SKM-1 (cell line): ENCODE data around the gene LAMB3.
A peak's percentile ranks its signal among the peaks of the same experiment; 100 is the strongest.

Experiments used
- DNase-seq: peaks from one replicate; lab custom pipeline; 2025; ENCODE audit not compliant: unreplicated experiment; lab: John Stamatoyannopoulos, UW

Gene LAMB3

DNA sequence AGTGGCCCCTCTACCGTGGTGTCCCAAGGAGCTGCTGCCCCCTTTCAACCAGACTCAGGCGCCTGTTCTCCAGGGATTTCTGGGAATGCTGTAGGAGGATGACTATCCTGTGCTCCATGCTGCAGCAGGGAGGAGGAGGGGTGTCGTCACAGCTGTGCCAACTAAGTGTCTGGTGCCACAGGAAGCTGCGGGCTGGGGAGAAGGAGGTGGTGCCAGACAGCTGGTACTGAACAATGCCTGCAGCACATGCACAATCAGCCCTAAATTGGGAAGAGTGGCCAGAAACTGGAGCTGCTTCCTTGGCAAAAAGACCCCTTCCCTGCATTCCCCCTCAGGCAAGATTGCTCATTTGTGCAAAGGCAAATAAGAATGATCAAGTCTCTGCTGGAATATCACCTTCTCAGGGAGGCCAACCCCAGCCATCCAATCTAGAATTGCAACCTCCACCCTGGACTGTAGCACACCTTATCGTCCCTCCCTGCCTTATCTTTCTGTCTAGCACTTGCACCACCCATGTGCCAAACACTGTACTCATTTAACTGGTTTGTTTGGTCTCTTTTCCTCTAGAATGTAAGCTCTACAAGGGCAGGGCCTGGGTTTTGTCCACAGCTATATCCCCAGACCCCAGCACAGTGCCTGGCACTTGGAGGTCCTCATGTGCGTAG lies 33.3 kb downstream of the LAMB3 start:
- no peak for DNase-seq

- DNase-seq: no peak
Observed at GRCh38 chr1:209618291-209618690, 33.9 kb downstream of the LAMB3 start.

DNA sequence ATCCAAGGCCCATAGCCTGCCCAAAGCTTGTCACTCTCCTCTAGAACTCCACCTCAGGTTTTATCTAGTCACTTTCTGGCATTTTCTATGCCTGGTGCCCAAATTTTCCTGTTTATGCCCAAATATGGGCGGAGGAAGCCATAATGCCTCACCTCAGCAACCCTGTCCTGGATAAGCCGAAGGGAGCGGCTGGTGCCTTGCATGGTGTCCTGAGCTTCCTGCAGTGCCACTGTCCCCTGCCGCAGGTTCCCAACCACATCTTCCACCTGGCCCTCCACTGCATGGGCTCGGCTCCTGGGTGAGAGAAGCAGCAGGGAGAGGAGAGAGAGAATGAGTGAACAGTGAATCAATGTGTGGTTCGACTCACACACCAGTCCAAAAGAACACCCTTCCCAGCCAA lies 34.5 kb downstream of the LAMB3 start:
- DNase-seq: no peak

GRCh38 chr1:209617047-209617673 lies 35.1 kb downstream of the LAMB3 start:
- DNase-seq: no peak

DNA sequence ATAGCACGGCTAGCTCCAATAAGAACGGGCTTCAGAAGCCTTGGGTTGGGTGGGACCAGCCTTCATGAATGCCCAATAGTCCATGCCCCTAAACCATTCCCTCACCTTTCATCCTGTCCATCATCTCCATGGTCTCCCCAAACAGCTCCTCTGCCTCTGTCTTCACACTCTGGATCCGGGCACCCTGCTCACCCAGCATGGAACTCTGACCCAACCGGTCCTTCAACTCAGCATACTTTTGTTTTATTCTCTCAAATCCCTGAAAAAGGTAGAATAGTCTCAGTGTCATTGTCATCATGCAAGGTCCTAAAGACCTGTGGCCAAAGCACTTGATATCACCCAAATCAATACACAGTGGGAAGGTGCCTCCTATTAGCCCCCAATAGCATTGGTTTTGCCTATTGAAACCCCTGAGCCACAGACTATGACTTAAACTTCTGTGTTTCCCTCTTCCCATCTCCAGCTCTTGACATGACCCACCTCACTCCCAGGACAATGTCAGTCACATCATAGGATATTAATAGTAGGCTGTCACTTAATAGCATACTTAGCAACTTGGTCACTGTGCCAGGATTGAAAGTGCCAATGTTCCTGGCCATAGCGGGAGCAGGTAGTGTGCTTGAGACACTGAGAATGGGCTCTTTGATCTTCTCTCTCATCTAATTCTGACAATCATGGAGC lies 35.7 kb downstream of the LAMB3 start:
- no peak for DNase-seq

DNA sequence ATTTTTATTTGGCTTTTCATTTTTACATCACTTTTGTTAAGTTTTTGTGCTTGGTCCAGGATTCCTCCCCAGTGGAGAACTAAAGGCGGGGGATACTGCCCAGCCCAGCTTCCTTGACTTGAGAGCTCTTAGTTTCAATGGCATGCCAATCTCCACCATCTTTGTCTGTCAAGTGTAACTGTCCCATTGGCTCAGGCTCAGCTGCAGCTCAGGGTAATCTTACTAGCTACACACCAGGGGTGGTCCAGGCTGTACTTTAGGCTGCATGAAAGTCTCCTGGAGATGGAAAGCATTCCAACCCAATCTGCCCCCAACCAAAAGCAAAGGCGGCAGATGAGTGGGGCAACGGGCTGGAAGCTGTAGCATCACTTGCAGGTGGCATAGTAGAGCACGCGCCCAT lies 37.3 kb downstream of the LAMB3 start:
- no peak for DNase-seq

DNA sequence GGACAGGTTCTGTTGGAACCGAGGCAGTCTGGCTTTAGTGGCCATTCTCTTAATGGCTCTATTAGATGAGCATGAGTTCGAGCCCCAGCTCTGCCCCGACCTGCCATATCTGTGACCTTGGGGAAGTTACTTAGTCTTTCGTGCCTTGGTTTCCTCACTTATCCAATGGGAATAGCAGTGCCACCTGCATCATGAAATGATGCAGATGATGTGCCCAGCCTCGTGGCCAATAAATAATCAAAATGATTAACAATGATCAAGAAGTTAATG lies 38.1 kb downstream of the LAMB3 start:
- no peak for DNase-seq

DNA sequence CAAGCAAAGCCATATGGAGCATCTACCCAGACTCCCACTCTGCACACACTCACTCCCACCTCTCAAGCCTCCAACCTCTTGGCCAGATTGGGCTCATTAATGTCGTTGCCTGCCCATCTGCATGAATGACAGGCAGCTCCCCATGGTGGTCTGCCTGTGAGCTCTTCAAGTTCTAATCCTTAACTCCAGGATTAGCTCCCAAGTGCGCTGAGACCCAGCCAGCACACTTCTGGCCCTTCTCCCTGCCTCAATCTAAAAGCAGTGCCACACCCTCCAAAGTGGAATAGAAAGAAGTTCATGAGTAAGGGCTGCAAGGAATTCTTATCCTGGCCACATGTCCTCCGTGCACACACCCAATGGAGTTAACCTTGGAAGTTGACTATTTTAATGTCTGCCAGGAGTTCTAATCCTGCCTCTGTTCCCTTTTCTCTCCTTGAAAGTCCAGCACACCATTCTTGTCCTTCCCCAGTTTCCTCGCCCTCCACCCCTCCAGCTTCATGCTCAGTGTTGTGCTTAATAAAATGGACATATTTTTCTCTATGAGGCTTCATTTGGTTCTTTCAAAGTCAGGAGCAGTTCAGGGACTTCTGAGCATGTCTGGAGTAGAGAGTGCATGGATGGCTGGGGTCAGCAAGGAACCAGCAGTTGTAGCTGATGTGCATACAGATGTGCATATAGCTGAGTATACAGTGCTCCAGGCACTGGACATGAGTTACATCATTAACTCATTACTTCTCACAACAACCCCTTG lies 38.6 kb downstream of the LAMB3 start:
- no peak for DNase-seq

DNA sequence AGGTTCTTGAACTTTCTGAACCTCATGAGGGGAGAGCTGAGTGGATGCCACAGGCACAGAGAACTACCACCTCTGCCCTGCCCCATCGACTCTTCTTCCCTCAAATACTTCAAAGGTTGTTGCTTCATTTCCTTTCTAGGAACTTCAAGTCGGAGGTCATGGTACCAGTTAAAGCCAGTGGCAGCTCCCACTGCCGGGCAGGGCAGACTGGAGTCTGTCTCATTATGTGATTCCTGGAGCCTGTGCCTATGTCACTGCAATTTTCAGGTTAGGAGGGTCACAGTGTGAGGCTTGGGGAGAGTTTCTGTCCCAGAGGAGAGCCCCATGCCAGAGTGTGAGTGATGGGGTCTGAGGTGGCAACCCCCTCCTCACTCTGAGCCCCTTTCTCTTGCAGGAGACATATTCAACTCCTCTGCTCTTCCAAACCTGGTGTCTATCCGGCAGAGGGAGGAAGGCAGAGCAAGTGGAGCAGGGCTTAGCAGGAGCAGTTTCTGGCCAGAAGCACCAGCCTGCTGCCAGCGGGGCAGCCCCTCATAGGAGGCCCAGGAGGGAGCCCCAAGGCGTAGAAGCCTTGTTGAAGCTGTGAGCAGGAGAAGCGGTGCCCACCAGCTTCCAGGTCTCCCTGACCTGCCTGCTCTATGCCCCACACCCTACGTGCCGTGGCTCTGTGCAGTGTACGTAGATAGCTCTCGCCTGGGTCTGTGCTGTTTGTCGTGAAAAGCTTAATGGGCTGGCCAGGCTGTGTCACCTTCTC lies 39.4 kb downstream of the LAMB3 start:
- DNase-seq: no peak

DNA sequence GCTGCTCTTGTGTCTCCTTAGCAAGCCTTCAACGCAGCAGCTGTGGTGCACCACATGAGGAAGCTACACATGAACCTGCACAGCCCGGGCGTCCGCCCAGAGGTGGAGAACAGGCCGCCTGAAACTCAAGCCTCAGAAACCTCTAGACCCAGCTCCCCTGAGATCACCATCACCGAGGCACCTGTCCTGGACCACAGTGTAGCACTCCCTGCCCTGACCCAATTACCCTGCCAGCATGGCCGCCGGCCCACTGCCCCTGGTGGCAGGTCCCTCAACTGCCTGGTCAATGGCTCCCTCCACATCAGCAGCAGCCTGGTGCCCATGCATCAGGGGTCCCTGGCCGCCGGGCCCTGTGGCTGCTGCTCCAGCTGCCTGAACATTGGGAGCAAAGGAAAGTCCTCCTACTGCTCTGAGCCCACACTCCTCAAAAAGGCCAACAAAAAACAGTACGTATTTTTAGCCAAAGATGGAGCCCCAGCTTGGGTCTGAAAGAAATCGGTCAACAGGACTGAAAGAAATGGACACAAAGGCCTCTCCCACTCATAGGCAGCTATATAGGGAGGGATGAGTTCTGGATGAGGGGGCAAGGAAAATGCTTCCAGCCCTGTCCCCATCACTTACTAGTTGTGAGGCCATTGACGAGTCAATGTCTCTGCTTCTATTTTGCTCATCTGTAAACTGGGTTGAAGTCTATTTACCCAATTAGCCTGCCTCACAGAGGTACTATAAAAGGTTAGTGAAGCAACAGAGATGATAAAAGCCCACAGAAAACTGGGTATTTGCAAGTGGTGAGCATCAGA lies 40.3 kb downstream of the LAMB3 start:
- DNase-seq: no peak

DNA sequence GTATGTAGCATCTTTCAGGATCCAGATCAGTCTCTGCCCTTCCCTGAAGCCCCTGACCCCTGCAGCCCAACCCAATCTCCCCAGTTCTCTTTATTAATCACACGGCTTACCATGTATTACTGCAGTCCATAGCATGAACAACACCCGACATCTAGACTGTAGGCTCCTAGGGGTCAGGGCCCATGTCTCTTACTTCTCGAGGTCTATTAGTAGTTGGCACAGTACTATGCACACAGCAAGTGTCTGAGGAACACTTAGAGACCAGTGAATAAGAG lies 41.7 kb downstream of the LAMB3 start:
- DNase-seq: no peak

- DNase-seq: no peak
Observed at GRCh38 chr1:209609791-209610630, 42.2 kb downstream of the LAMB3 start.

DNA sequence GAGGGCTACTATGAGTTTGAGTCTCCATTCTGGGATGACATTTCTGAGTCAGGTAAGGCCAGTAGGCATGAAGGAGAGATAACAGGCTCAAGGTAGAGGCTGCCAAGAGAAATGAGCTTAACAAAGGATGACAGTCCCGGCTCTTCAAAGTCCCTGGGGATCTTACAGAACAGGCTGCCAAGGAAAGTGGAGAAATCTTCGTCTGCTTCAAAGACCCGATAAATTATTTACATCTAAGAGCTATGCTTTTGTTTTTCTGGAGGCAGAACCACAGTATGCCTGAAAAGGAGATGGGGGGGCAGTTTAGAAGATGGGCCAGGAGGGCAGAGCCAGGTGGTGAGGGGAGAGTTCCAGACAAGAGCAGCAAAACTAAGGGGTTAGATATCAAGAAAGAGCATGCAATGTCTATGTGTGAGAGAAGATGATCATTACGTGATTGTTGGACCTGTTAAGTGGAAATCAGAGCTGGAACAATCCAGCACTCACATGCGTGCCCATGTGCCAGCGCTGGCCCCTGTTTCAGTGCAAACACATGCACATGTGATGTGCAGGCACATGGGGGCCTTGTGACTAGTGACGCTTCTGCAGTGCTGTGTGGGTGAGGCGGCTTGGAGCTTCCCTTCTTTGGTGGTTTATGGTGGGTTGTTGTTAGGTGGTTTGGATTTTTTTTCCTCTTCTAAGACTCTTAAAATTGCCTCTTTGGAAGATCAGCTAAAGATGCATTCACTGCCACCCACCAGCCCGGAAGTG lies 43.0 kb downstream of the LAMB3 start:
- no peak for DNase-seq

DNA sequence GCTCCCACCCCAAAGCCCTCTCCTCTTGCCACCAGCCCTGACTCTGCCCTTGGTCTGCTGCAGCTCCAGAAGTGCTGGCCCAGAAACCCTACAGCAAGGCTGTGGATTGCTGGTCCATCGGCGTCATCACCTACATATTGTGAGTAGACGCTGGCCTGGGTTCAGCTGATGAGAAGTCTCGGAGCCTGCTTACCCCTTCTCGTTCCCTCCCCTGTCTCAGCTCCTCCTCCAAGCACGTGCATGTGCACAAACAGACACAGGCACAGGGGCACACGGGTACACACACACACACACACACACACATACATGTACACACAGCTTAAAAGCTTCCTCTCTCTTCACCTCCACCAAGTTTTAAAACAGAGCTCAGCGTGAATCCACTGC lies 44.4 kb downstream of the LAMB3 start:
- DNase-seq: no peak

DNA sequence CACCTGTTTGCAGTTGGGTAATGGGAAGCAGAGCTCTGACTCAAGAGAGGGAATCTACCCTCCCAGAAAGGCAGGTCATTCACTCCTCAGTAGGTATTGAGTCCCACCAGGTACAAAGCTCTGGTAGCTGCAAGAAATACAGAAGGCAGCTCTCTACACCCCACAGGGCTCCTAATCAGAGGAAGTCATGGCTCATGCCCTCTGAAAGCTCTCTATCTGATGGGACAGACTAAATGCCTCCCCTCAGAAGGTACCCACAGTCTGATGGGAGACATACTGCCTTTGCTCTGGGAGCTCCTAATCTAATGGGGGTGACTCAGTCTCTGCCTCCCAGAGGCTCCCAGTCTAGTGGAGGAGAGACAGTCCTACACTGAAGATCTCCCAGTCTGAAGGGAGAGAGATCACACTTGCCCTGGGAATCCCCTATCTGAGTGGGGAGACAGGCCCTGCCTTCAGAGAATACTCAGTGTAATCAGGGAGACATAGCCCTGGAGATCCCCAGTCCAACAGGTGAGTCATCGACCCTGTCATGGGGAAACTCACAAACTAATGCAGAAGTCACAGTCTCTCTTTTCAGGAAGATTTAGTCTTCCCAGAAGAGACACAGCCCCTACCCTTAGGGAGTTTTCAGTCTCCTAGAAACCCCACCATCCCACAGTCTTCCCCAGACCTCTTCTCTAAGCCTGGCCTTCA lies 45.0 kb downstream of the LAMB3 start:
- no peak for DNase-seq

DNA sequence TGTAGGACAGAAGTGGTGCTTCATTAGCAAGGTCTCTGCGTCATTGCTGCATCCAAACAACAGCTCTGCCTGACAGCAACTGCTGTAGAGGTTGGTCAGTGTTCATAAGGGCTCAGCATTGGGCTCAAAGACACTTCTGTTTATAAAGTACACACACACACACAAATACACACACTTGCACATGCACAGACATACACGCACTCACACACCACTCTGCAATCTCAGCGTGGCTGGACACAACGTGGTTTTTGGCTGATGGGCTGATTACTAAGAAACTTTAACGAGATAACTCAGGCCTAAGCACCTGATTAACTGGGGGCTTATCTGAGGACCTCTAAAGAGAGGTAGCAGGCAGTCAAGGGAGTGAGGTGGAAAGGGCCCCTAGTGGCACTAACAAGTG lies 48.3 kb downstream of the LAMB3 start:
- no peak for DNase-seq

DNA sequence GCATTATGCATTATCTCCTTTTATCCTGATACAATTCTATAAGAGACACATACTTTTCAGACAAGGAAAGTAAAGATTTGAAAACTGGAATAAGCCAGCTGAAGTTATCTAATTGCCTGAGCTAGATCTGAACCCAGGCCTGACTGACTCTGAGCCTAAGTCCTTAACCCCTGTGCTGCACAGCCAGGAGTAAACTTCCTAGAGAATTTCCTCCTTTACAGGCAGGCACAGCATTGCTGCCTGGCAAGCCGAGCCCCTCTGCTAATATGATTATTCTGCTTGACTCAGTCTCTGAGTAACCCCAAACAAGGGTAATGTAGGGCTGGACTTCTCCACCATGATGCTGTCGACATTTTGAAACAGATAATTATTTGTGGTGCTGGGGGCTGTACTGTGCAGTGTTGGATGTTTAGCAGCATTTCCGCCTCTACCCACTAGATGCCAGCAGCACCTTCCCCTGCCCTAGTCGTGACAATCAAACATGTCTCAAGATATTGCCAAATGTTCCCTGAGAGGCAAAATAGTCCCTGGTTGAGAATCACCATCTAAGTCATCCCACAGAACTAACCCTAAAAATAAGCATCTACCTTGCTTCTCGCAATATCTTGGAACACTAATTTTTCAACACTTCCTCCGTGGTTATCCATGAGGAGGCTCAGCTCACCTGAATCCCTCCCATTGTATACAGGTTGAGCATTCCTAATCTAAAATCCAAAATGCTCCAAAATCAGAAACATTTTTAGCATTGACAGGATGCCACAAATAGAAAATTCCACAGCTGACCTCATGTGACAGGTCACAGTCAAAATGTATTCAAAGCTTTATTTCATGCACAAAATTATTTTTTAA lies 50.2 kb downstream of the LAMB3 start:
- peak; percentile 17 for DNase-seq

- DNase-seq: no peak
Observed at GRCh38 chr1:209600541-209600940, 51.7 kb downstream of the LAMB3 start.
